Body of pancreas (tissue), 4 donors: ENCODE measurements around the gene CARD8. TPM values are rescaled to one million over a fixed set of nuclear protein-coding genes. Genes with fewer than 3 reads are reported as not detected.
"Not testable (repeated sequence)": the region's sequence is repeated elsewhere in the genome, so short reads cannot be mapped to it uniquely, and the experiment has no call there.

Experiments used
- ATAC-seq: fragments of 150-250 bp; one replicate; pipeline ENCODE4 v1.9.1; 2016
- DNase-seq, 4 donors: peaks; one replicate each; pipeline ENCODE4 v3.0.0-alpha.2; 2019
- H3K27ac ChIP-seq, 4 donors: fragments of 200-600 bp; sonication (generic); 1 replicate in 3 of 4; 2 replicates in 1 of 4; pipeline versions ENCODE4 v1.5.1 to v1.6.1; 2016 to 2019; ENCODE audit warnings: mild to moderate bottlenecking in 1 of 4, mixed read lengths in 1 of 4, moderate library complexity in 1 of 4
- H3K27me3 ChIP-seq, 2 donors: fragments of 200-600 bp; sonication (generic); one replicate each; pipeline ENCODE4 v1.6.0; 2016; ENCODE audit warnings: mild to moderate bottlenecking in 1 of 2
- H3K36me3 ChIP-seq, 2 donors: fragments of 200-600 bp; sonication (generic); replicated peaks in 1 of 2; 2 replicates each; pipeline ENCODE4 v1.5.1; 2016; ENCODE audit warnings: low read depth in 2 of 2; ENCODE audit not compliant: insufficient read depth in 1 of 2
- H3K4me1 ChIP-seq: fragments of 200-600 bp; sonication (generic); one replicate; pipeline ENCODE4 v1.6.0; 2016
- H3K4me3 ChIP-seq, 2 donors: fragments of 200-600 bp; sonication (generic); 1 replicate in 1 of 2; 2 replicates in 1 of 2; pipeline ENCODE4 v1.5.1; 2016 to 2019
- H3K9me3 ChIP-seq, 3 donors: fragments of 200-600 bp; sonication (generic); 1 replicate in 2 of 3; 2 replicates in 1 of 3; pipeline ENCODE4 v1.5.1; 2016
- POLR2A ChIP-seq, 3 donors: fragments of 450-650 bp; IDR thresholded peaks; one replicate each; pipeline ENCODE4 v1.6.1; 2016; ENCODE audit warnings: antibody characterized with exemption in 3 of 3, mild to moderate bottlenecking in 2 of 3
- WGBS, 2 donors: methylation state at CpG; one replicate each; pipeline ENCODE4 v1.1.5; 2017; 5-methylcytosine and 5-hydroxymethylcytosine counted together
- intact Hi-C: fragments of 100-400 bp; cut with DNase I; formaldehyde crosslinking; loops from one replicate; pipeline ENCODE4 v1.15.1; 2023
- total RNA-seq, 2 donors: library from RNA; depleted of rRNA; stranded (reverse); fragments of >200 nt; gene quantifications; one replicate each; pipeline ENCODE4 v1.1.0, GENCODE V29; 2016
- TF ChIP-seq, protein P1 (sequence below), 7 experiments: fragments of 450-650 bp in 4 of 7; fragments of 200-600 bp in 3 of 7; sonication (generic) in 3 of 7; IDR thresholded peaks; one replicate each; pipeline ENCODE4 v1.5.1; 2016 to 2019; ENCODE audit warnings: antibody characterized with exemption in 7 of 7

Gene CARD8
- total RNA-seq, 2 donors from 2014 or later, result 23.7 to 24.4 TPM

- intact Hi-C loops, result no loop called here
- Histone ChIP-seq H3K9me3 (no peaks in the 10 kb centered on the region), H3K4me3 (no peak overlapping the region), H3K36me3 (no peaks in the 10 kb centered on the region), H3K4me1 (peaks cover 11% of the 10 kb centered on the region), H3K27me3 (no peaks in the 10 kb centered on the region), H3K27ac (no peak overlapping the region)
- ATAC-seq (no peak), DNase-seq (no peak)
- WGBS, 2 donors, result 83% methylated on average over 4 of the region's 4 CpGs
- TF ChIP-seq, protein P1, sequence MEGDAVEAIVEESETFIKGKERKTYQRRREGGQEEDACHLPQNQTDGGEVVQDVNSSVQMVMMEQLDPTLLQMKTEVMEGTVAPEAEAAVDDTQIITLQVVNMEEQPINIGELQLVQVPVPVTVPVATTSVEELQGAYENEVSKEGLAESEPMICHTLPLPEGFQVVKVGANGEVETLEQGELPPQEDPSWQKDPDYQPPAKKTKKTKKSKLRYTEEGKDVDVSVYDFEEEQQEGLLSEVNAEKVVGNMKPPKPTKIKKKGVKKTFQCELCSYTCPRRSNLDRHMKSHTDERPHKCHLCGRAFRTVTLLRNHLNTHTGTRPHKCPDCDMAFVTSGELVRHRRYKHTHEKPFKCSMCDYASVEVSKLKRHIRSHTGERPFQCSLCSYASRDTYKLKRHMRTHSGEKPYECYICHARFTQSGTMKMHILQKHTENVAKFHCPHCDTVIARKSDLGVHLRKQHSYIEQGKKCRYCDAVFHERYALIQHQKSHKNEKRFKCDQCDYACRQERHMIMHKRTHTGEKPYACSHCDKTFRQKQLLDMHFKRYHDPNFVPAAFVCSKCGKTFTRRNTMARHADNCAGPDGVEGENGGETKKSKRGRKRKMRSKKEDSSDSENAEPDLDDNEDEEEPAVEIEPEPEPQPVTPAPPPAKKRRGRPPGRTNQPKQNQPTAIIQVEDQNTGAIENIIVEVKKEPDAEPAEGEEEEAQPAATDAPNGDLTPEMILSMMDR (IDR thresholded peaks at IDR 0.05), result no peak
Measured at GRCh38 chr19:48292798-48293197, 37.1 kb upstream of the CARD8 start.

DNA sequence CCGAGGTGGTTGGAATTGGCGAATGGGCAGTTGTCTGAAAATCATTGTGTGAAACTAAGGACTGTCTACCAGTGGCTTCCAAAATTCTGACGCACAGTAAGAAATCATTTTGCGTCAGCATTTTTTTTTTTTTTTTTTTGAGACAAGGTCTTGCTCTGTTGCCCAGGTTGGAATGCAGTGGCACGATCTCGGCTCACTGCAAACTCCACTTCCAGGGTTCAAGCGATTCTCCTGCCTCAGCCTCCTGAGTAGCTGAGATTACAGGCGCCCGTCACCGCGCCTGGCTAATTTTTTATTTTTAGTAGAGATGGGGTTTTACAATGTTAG lies 35.7 kb upstream of the CARD8 start:
- 19 to 27% methylated on average over 11 of the region's 11 CpGs for WGBS, 2 donors

GRCh38 chr19:48290771-48291488 lies 35.2 kb upstream of the CARD8 start:
- Histone ChIP-seq H3K36me3 (no peaks in the 10 kb centered on the region), H3K4me1 (peaks cover 11% of the 10 kb centered on the region), H3K27me3 (no peaks in the 10 kb centered on the region), H3K27ac (no peak overlapping the region), H3K4me3 (peak overlapping the region in 1 of 2 donors; percentile 1), H3K9me3 (no peaks in the 10 kb centered on the region)
- DNase-seq (peak; percentile 69 to 83 (median 76)), ATAC-seq (peak; percentile 88)
- 1 to 2% methylated on average over 5 to 45 of the region's 45 CpGs for WGBS, 2 donors
- intact Hi-C loops, result no loop called here
- no peak for TF ChIP-seq POLR2A (IDR thresholded peaks at IDR 0.05)
- TF ChIP-seq, protein P1 (IDR thresholded peaks at IDR 0.05), result peak; percentile 91 to 99 (median 95)

More for the DNA sequence above, 35.7 kb upstream of the CARD8 start:
- DNase-seq, ATAC-seq, H3K4me3 ChIP-seq, intact Hi-C loops, H3K27ac ChIP-seq, H3K9me3 ChIP-seq, H3K36me3 ChIP-seq, H3K27me3 ChIP-seq: not testable (repeated sequence)
- H3K4me1 ChIP-seq, result peaks cover 11% of the 10 kb centered on the region

- DNase-seq (no peak), ATAC-seq (no peak)
- WGBS, 2 donors, result 9 to 15% methylated on average over 10 of the region's 10 CpGs
- Histone ChIP-seq H3K27ac (no peak overlapping the region), H3K4me3 (no peak overlapping the region), H3K27me3 (no peaks in the 10 kb centered on the region), H3K4me1 (peaks cover 11% of the 10 kb centered on the region), H3K9me3 (no peaks in the 10 kb centered on the region), H3K36me3 (no peaks in the 10 kb centered on the region)
- intact Hi-C loops, result no loop called here
- no peak for TF ChIP-seq POLR2A (IDR thresholded peaks at IDR 0.05)
Measured at GRCh38 chr19:48290401-48290770, 34.7 kb upstream of the CARD8 start.

GRCh38 chr19:48287748-48288147 lies 32.0 kb upstream of the CARD8 start:
- Histone ChIP-seq H3K4me1 (peaks cover 11% of the 10 kb centered on the region), H3K9me3 (no peaks in the 10 kb centered on the region), H3K27me3 (no peaks in the 10 kb centered on the region), H3K4me3 (no peak overlapping the region), H3K27ac (no peak overlapping the region), H3K36me3 (no peaks in the 10 kb centered on the region)
- 72 to 91% methylated on average over 3 of the region's 3 CpGs for WGBS, 2 donors
- ATAC-seq (no peak), DNase-seq (no peak)
- intact Hi-C loops, result no loop called here
- TF ChIP-seq, protein P1 (IDR thresholded peaks at IDR 0.05), result no peak
- no peak for TF ChIP-seq POLR2A (IDR thresholded peaks at IDR 0.05)

GRCh38 chr19:48284896-48285295 lies 29.2 kb upstream of the CARD8 start:
- Histone ChIP-seq H3K27ac (no peak overlapping the region), H3K27me3 (no peaks in the 10 kb centered on the region), H3K4me1 (no peaks in the 10 kb centered on the region), H3K4me3 (no peak overlapping the region), H3K9me3 (no peaks in the 10 kb centered on the region), H3K36me3 (no peaks in the 10 kb centered on the region)
- ATAC-seq (no peak), DNase-seq (no peak)
- intact Hi-C loops, result no loop called here
- TF ChIP-seq, protein P1 (IDR thresholded peaks at IDR 0.05), result no peak
- no peak for TF ChIP-seq POLR2A (IDR thresholded peaks at IDR 0.05)
- 78 to 94% methylated on average over 4 of the region's 4 CpGs for WGBS, 2 donors
